Duodenal mucosa (tissue), 2 donors: Measurements from ENCODE around the gene SEC14L2.
"Not testable (repeated sequence)": the region's sequence is repeated elsewhere in the genome, so short reads cannot be mapped to it uniquely, and the experiment has no call there.

ENCODE experiments used
- H3K27ac ChIP-seq: one replicate; pipeline ENCODE4 v1.7.0; 2013; ENCODE audit warnings: low read depth, low read length
- H3K27me3 ChIP-seq, 2 donors: one replicate each; pipeline ENCODE4 v1.7.0; 2013; ENCODE audit warnings: low read length in 2 of 2, control low read depth in 1 of 2; ENCODE audit not compliant: insufficient read depth in 2 of 2, control insufficient read depth in 1 of 2
- H3K36me3 ChIP-seq, 2 donors: one replicate each; pipeline ENCODE4 v1.7.0; 2013; ENCODE audit warnings: low read length in 2 of 2, control low read depth in 1 of 2; ENCODE audit not compliant: insufficient read depth in 2 of 2, control insufficient read depth in 1 of 2
- H3K4me1 ChIP-seq, 2 donors: one replicate each; pipeline ENCODE4 v1.7.0; 2013; ENCODE audit warnings: low read length in 2 of 2, control low read depth in 1 of 2; ENCODE audit not compliant: insufficient read depth in 2 of 2, control insufficient read depth in 1 of 2
- H3K4me3 ChIP-seq, 2 donors: one replicate each; pipeline ENCODE4 v1.7.0; 2013; ENCODE audit warnings: low read length in 2 of 2, low read depth in 1 of 2
- H3K9ac ChIP-seq, 2 donors: one replicate each; pipeline ENCODE4 v1.7.0; 2013; ENCODE audit warnings: low read length in 2 of 2, low read depth in 1 of 2
- H3K9me3 ChIP-seq, 2 donors: one replicate each; pipeline ENCODE4 v1.7.0; 2013; ENCODE audit warnings: low read length in 2 of 2, control low read depth in 1 of 2; ENCODE audit not compliant: control insufficient read depth in 1 of 2

Gene SEC14L2

GRCh38 chr22:30402028-30402765 is 5.4 kb downstream of the SEC14L2 start:
- no peak overlapping the region for H3K4me3 ChIP-seq
- no peak overlapping the region for H3K27ac ChIP-seq
- H3K9ac ChIP-seq, result no peak overlapping the region

GRCh38 chr22:30402766-30403104 is 5.9 kb downstream of the SEC14L2 start:
- H3K9ac ChIP-seq, H3K9me3 ChIP-seq, H3K27me3 ChIP-seq, H3K4me3 ChIP-seq, H3K27ac ChIP-seq: not testable (repeated sequence)
- peaks cover 20 to 29% of the 10 kb centered on the region in 2 donors for H3K4me1 ChIP-seq
- peaks cover 0 to 16% of the 10 kb centered on the region in 2 donors for H3K36me3 ChIP-seq

More at GRCh38 chr22:30402028-30402765, 5.4 kb downstream of the SEC14L2 start:
- no peaks in the 10 kb centered on the region for H3K9me3 ChIP-seq
- peaks cover 0 to 13% of the 10 kb centered on the region in 2 donors for H3K36me3 ChIP-seq
- peaks cover 0 to 7% of the 10 kb centered on the region in 2 donors for H3K27me3 ChIP-seq
- peaks cover 20 to 32% of the 10 kb centered on the region in 2 donors for H3K4me1 ChIP-seq

GRCh38 chr22:30404307-30404706 is 7.5 kb downstream of the SEC14L2 start:
- H3K4me3 ChIP-seq, result no peak overlapping the region
- no peak overlapping the region for H3K27ac ChIP-seq
- H3K4me1 ChIP-seq, result peaks cover 12 to 21% of the 10 kb centered on the region in 2 donors
- no peak overlapping the region for H3K9ac ChIP-seq
- no peaks in the 10 kb centered on the region for H3K9me3 ChIP-seq
- no peaks in the 10 kb centered on the region for H3K27me3 ChIP-seq
- H3K36me3 ChIP-seq, result peaks cover 8 to 27% of the 10 kb centered on the region in 2 donors

GRCh38 chr22:30405731-30406130 is 8.9 kb downstream of the SEC14L2 start:
- Histone ChIP-seq H3K4me3 (no peak overlapping the region), H3K9ac (no peak overlapping the region), H3K9me3 (no peaks in the 10 kb centered on the region), H3K36me3 (peaks cover 8 to 38% of the 10 kb centered on the region in 2 donors), H3K27ac (no peak overlapping the region), H3K4me1 (peaks cover 12 to 21% of the 10 kb centered on the region in 2 donors), H3K27me3 (no peaks in the 10 kb centered on the region)

GRCh38 chr22:30406400-30406799 is 9.6 kb downstream of the SEC14L2 start:
- H3K4me3 ChIP-seq, result no peak overlapping the region
- H3K27ac ChIP-seq, result no peak overlapping the region
- no peaks in the 10 kb centered on the region for H3K27me3 ChIP-seq
- H3K9ac ChIP-seq, result no peak overlapping the region
- no peaks in the 10 kb centered on the region for H3K9me3 ChIP-seq
- peaks cover 12 to 21% of the 10 kb centered on the region in 2 donors for H3K4me1 ChIP-seq
- H3K36me3 ChIP-seq, result peaks cover 8 to 43% of the 10 kb centered on the region in 2 donors

- no peaks in the 10 kb centered on the region for H3K27me3 ChIP-seq
- H3K4me3 ChIP-seq, result no peak overlapping the region
- no peaks in the 10 kb centered on the region for H3K9me3 ChIP-seq
- H3K36me3 ChIP-seq, result peaks cover 8 to 48% of the 10 kb centered on the region in 2 donors
- no peak overlapping the region for H3K27ac ChIP-seq
- peaks cover 6 to 10% of the 10 kb centered on the region in 2 donors for H3K4me1 ChIP-seq
- H3K9ac ChIP-seq, result no peak overlapping the region
Measured at GRCh38 chr22:30408388-30409102, 11.7 kb downstream of the SEC14L2 start.

GRCh38 chr22:30411780-30412179 is 15.0 kb downstream of the SEC14L2 start:
- no peaks in the 10 kb centered on the region for H3K27me3 ChIP-seq
- no peak overlapping the region for H3K9ac ChIP-seq
- peaks cover 23 to 60% of the 10 kb centered on the region in 2 donors for H3K36me3 ChIP-seq
- no peak overlapping the region for H3K27ac ChIP-seq
- H3K4me3 ChIP-seq, result no peak overlapping the region
- peaks cover 11 to 15% of the 10 kb centered on the region in 2 donors for H3K4me1 ChIP-seq
- no peaks in the 10 kb centered on the region for H3K9me3 ChIP-seq

- H3K9ac ChIP-seq, result no peak overlapping the region
- no peak overlapping the region for H3K27ac ChIP-seq
- H3K4me3 ChIP-seq, result no peak overlapping the region
- H3K9me3 ChIP-seq, result no peaks in the 10 kb centered on the region
- peaks cover 15 to 28% of the 10 kb centered on the region in 2 donors for H3K4me1 ChIP-seq
- H3K36me3 ChIP-seq, result peaks cover 29 to 57% of the 10 kb centered on the region in 2 donors
- no peaks in the 10 kb centered on the region for H3K27me3 ChIP-seq
Measured at GRCh38 chr22:30413001-30413400, 16.2 kb downstream of the SEC14L2 start.

GRCh38 chr22:30413745-30414524 is 17.1 kb downstream of the SEC14L2 start:
- Histone ChIP-seq H3K27ac (no peak overlapping the region), H3K4me1 (peaks cover 21 to 37% of the 10 kb centered on the region in 2 donors), H3K4me3 (no peak overlapping the region), H3K9ac (no peak overlapping the region), H3K27me3 (no peaks in the 10 kb centered on the region), H3K36me3 (peaks cover 25 to 53% of the 10 kb centered on the region in 2 donors), H3K9me3 (no peaks in the 10 kb centered on the region)
